Measurements from ENCODE around the gene PARP1.
A peak's percentile ranks its signal among the peaks of the same experiment; 100 is the strongest.

Gene PARP1

DNA sequence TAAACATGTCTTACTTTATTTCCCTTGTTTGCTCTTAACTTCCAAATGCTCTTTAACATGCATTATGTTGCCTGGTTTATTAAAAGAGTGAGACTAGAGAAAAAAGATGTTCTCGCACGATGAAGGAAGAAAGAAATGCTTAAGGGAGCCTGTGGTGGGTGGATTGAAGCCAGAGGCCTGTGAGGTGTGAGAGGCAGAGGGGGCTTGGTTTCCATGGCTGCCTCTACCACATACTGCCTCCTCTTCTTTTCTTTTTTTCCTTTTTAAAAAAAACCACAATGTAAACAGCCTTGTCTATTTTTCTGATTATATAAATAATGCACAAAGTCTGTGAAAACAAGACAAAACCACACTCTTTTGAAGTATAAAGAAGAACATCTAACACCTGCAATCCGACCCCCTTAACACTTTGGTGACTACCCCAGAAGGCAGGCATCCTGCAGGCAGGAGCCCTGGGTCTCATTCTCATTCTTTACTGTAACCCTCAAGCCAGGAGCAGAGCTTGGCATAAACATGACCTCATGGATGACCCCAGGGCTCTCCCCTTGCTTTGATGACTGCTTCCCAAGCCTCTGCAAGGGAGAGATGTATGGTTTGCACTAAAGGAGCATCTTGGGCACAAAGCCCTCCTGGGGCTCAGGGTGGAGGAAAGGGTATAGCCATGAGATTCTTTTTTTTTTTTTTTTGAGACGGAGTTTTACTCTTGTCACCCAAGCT is 10.1 kb upstream of the PARP1 start:
- Histone ChIP-seq H3K9me3 (ENCODE audit: control insufficient read depth, low read length) (no peaks in the 10 kb centered on the region), H3K4me2 (ENCODE audit: low read length, poor library complexity, severe bottlenecking) (no peak overlapping the region), H4K8ac (ENCODE audit: low read length) (no peak overlapping the region), H3K27me3 (ENCODE audit: control insufficient read depth in 1 of 2, insufficient read depth in 1 of 2, low read length in 2 of 2) (peaks cover 10 to 23% of the 10 kb centered on the region in 2 experiments), H2AK5ac (ENCODE audit: low read length, severe bottlenecking) (no peak overlapping the region), H3K4ac (ENCODE audit: low read depth in 1 of 2, low read length in 2 of 2) (no peak overlapping the region), H2BK12ac (ENCODE audit: low read length in 2 of 2) (no peak overlapping the region), H4K91ac (ENCODE audit: low read length) (no peak overlapping the region), H3K18ac (ENCODE audit: low read depth in 1 of 2, low read length in 2 of 2) (no peak overlapping the region), H3K4me3 (ENCODE audit: insufficient read depth in 1 of 2, low read depth in 1 of 2, low read length in 2 of 2) (no peak overlapping the region), H3K4me1 (ENCODE audit: control insufficient read depth, insufficient read depth, low read depth, low read length) (no peaks in the 10 kb centered on the region), H3K23ac (ENCODE audit: low read length in 2 of 2) (no peak overlapping the region), H2BK15ac (ENCODE audit: low read depth, poor library complexity, severe bottlenecking) (no peak overlapping the region), H3K36me3 (ENCODE audit: control insufficient read depth in 1 of 2, insufficient read depth in 2 of 2, low read depth in 1 of 2, low read length in 2 of 2) (no peaks in the 10 kb centered on the region), H3K14ac (ENCODE audit: low read length in 2 of 2) (no peak overlapping the region), H2BK120ac (ENCODE audit: low read depth, low read length) (no peak overlapping the region), H2AFZ (ENCODE audit: low read depth, low read length) (no peak overlapping the region), H3K9ac (ENCODE audit: low read length) (no peak overlapping the region), H2BK5ac (ENCODE audit: low read depth, low read length, poor library complexity, severe bottlenecking) (no peak overlapping the region), H3K27ac (ENCODE audit: low read length, poor library complexity, severe bottlenecking) (no peak overlapping the region), H3K79me1 (replicated peaks; ENCODE audit: low read length, poor library complexity, severe bottlenecking) (no peaks in the 10 kb centered on the region)
- DNase-seq: peak; percentile 28
- WGBS: 74% methylated on average over 3 of the region's 4 CpGs

DNA sequence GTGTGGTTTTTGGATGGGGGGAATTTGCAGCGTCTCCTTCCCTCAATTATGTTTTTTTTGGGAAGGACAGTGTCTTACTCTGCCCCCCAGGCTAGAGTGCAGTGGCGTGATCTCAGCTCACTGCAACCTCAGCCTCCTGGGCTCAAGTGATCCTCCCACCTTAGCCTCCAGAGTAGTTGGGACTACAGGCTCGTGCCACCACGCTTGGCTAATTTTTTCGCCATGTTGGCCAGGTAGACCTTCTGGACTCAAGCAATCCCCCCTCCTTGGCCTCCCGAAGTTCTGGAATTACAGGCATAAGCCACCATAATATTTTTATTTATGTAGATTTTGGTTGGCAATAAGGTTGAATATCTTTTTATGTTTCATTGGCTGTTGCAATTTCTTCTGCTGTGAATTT is 9.5 kb upstream of the PARP1 start:
- no peak overlapping the region for H4K8ac ChIP-seq (ENCODE audit: low read length)
- no peak overlapping the region for H3K14ac ChIP-seq (ENCODE audit: low read length in 2 of 2)
- H2AK5ac ChIP-seq (ENCODE audit: low read length, severe bottlenecking): no peak overlapping the region
- no peaks in the 10 kb centered on the region for H3K9me3 ChIP-seq (ENCODE audit: control insufficient read depth, low read length)
- H2BK120ac ChIP-seq (ENCODE audit: low read depth, low read length): no peak overlapping the region
- H2BK5ac ChIP-seq (ENCODE audit: low read depth, low read length, poor library complexity, severe bottlenecking): no peak overlapping the region
- H3K4me1 ChIP-seq (ENCODE audit: control insufficient read depth, insufficient read depth, low read depth, low read length): no peaks in the 10 kb centered on the region
- H2BK15ac ChIP-seq (ENCODE audit: low read depth, poor library complexity, severe bottlenecking): no peak overlapping the region
- H3K27me3 ChIP-seq (ENCODE audit: control insufficient read depth in 1 of 2, insufficient read depth in 1 of 2, low read length in 2 of 2): peaks cover 10 to 22% of the 10 kb centered on the region in 2 experiments
- no peak overlapping the region for H2BK12ac ChIP-seq (ENCODE audit: low read length in 2 of 2)
- H3K27ac ChIP-seq (ENCODE audit: low read length, poor library complexity, severe bottlenecking): no peak overlapping the region
- no peak overlapping the region for H3K23ac ChIP-seq (ENCODE audit: low read length in 2 of 2)
- no peak for DNase-seq
- no peaks in the 10 kb centered on the region for H3K36me3 ChIP-seq (ENCODE audit: control insufficient read depth in 1 of 2, insufficient read depth in 2 of 2, low read depth in 1 of 2, low read length in 2 of 2)
- H4K91ac ChIP-seq (ENCODE audit: low read length): no peak overlapping the region
- no peak overlapping the region for H3K4me3 ChIP-seq (ENCODE audit: insufficient read depth in 1 of 2, low read depth in 1 of 2, low read length in 2 of 2)
- H3K79me1 ChIP-seq (replicated peaks; ENCODE audit: low read length, poor library complexity, severe bottlenecking): no peaks in the 10 kb centered on the region
- no peak overlapping the region for H3K9ac ChIP-seq (ENCODE audit: low read length)
- no peak overlapping the region for H3K4ac ChIP-seq (ENCODE audit: low read depth in 1 of 2, low read length in 2 of 2)
- no peak overlapping the region for H2AFZ ChIP-seq (ENCODE audit: low read depth, low read length)
- 90% methylated on average over 5 of the region's 6 CpGs for WGBS
- no peak overlapping the region for H3K18ac ChIP-seq (ENCODE audit: low read depth in 1 of 2, low read length in 2 of 2)
- no peak overlapping the region for H3K4me2 ChIP-seq (ENCODE audit: low read length, poor library complexity, severe bottlenecking)

DNA sequence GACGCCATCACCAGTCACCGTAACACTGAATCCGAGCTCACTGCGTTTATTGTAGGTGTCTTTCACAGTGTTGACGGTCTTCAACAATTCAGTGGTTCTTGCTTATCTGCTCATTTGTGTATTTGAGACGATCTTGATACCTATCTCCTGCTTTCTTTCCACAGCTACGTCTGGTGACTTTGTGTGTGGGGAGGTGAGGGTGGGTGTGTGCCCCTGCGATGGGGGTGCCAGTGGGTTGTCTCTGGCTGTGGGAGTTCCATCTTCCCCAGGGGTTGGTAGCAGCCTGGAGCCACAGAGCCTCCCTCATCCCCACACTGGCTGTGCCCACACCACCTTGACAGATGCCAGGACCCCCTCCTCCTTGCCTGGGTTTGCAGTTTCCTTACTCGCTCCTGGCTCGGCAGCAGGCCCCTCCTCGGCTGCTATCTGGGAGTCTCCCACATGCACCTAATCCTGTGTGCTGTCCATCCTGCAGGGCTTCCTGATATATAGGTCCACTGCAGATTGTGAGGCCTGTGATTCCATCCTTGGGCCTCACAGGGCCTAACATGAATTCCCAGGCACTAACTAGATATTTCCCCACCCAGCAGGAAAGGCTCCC is 6.3 kb upstream of the PARP1 start:
- H4K8ac ChIP-seq (ENCODE audit: low read length): no peak overlapping the region
- no peaks in the 10 kb centered on the region for H3K36me3 ChIP-seq (ENCODE audit: control insufficient read depth in 1 of 2, insufficient read depth in 2 of 2, low read depth in 1 of 2, low read length in 2 of 2)
- H2BK15ac ChIP-seq (ENCODE audit: low read depth, poor library complexity, severe bottlenecking): no peak overlapping the region
- H2AK5ac ChIP-seq (ENCODE audit: low read length, severe bottlenecking): no peak overlapping the region
- no peak overlapping the region for H2BK120ac ChIP-seq (ENCODE audit: low read depth, low read length)
- H3K79me1 ChIP-seq (replicated peaks; ENCODE audit: low read length, poor library complexity, severe bottlenecking): no peaks in the 10 kb centered on the region
- H3K23ac ChIP-seq (ENCODE audit: low read length in 2 of 2): no peak overlapping the region
- H2BK5ac ChIP-seq (ENCODE audit: low read depth, low read length, poor library complexity, severe bottlenecking): no peak overlapping the region
- H3K4me2 ChIP-seq (ENCODE audit: low read length, poor library complexity, severe bottlenecking): no peak overlapping the region
- H3K9ac ChIP-seq (ENCODE audit: low read length): no peak overlapping the region
- H3K9me3 ChIP-seq (ENCODE audit: control insufficient read depth, low read length): no peaks in the 10 kb centered on the region
- H3K4ac ChIP-seq (ENCODE audit: low read depth in 1 of 2, low read length in 2 of 2): no peak overlapping the region
- no peak overlapping the region for H2BK12ac ChIP-seq (ENCODE audit: low read length in 2 of 2)
- H3K27ac ChIP-seq (ENCODE audit: low read length, poor library complexity, severe bottlenecking): no peak overlapping the region
- H3K4me3 ChIP-seq (ENCODE audit: insufficient read depth in 1 of 2, low read depth in 1 of 2, low read length in 2 of 2): no peak overlapping the region
- H3K18ac ChIP-seq (ENCODE audit: low read depth in 1 of 2, low read length in 2 of 2): no peak overlapping the region
- H3K4me1 ChIP-seq (ENCODE audit: control insufficient read depth, insufficient read depth, low read depth, low read length): no peaks in the 10 kb centered on the region
- DNase-seq: no peak
- no peak overlapping the region for H3K14ac ChIP-seq (ENCODE audit: low read length in 2 of 2)
- H3K27me3 ChIP-seq (ENCODE audit: control insufficient read depth in 1 of 2, insufficient read depth in 1 of 2, low read length in 2 of 2): peaks cover 10 to 18% of the 10 kb centered on the region in 2 experiments
- H4K91ac ChIP-seq (ENCODE audit: low read length): no peak overlapping the region
- 95% methylated on average over 9 of the region's 11 CpGs for WGBS
- H2AFZ ChIP-seq (ENCODE audit: low read depth, low read length): no peak overlapping the region

DNA sequence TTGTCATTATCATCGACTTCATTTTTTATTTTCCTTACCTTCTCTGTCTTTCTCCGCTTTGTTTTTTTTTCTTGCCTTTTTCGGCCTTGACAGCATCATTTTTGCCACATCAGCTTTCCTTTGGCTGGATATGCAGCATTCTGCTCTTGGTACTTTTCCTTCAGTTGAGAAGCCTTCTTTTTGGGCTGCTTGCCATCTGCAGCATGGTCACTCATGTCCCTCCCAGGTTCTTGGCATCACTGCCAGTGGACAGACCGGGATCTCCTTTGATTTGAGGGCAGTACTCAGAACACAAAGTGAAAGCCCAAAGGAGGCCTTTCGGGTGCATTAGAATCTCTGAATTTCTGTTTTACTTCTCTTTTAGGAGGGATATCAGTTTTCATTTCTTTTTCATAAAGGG is 3.7 kb upstream of the PARP1 start:
- Histone ChIP-seq H4K91ac (ENCODE audit: low read length) (no peak overlapping the region), H3K4me1 (ENCODE audit: control insufficient read depth, insufficient read depth, low read depth, low read length) (peaks cover 4% of the 10 kb centered on the region), H3K4me3 (ENCODE audit: insufficient read depth in 1 of 2, low read depth in 1 of 2, low read length in 2 of 2) (no peak overlapping the region), H3K36me3 (ENCODE audit: control insufficient read depth in 1 of 2, insufficient read depth in 2 of 2, low read depth in 1 of 2, low read length in 2 of 2) (no peaks in the 10 kb centered on the region), H3K27me3 (ENCODE audit: control insufficient read depth in 1 of 2, insufficient read depth in 1 of 2, low read length in 2 of 2) (peaks cover 10% of the 10 kb centered on the region in 2 experiments), H2BK15ac (ENCODE audit: low read depth, poor library complexity, severe bottlenecking) (no peak overlapping the region), H2AFZ (ENCODE audit: low read depth, low read length) (no peak overlapping the region), H3K18ac (ENCODE audit: low read depth in 1 of 2, low read length in 2 of 2) (no peak overlapping the region), H3K27ac (ENCODE audit: low read length, poor library complexity, severe bottlenecking) (no peak overlapping the region), H3K9me3 (ENCODE audit: control insufficient read depth, low read length) (no peaks in the 10 kb centered on the region), H3K4ac (ENCODE audit: low read depth in 1 of 2, low read length in 2 of 2) (no peak overlapping the region), H3K23ac (ENCODE audit: low read length in 2 of 2) (no peak overlapping the region), H2AK5ac (ENCODE audit: low read length, severe bottlenecking) (no peak overlapping the region), H3K14ac (ENCODE audit: low read length in 2 of 2) (no peak overlapping the region), H2BK5ac (ENCODE audit: low read depth, low read length, poor library complexity, severe bottlenecking) (no peak overlapping the region), H2BK12ac (ENCODE audit: low read length in 2 of 2) (no peak overlapping the region), H3K79me1 (replicated peaks; ENCODE audit: low read length, poor library complexity, severe bottlenecking) (peaks cover 2% of the 10 kb centered on the region), H2BK120ac (ENCODE audit: low read depth, low read length) (no peak overlapping the region), H4K8ac (ENCODE audit: low read length) (no peak overlapping the region), H3K9ac (ENCODE audit: low read length) (no peak overlapping the region), H3K4me2 (ENCODE audit: low read length, poor library complexity, severe bottlenecking) (no peak overlapping the region)
- 83% methylated on average over 4 of the region's 5 CpGs for WGBS
- no peak for DNase-seq

All from mesenchymal stem cell (in vitro differentiated cells and primary cell).